Astrocyte (in vitro differentiated cells and primary cell): ENCODE results near the gene TSFM.

ENCODE experiments used
- CTCF ChIP-seq: IDR thresholded peaks from 2 replicates; pipeline ENCODE4 v1.5.1; 2011; ENCODE audit warnings: low read depth, mild to moderate bottlenecking, inconsistent platforms, low read length, moderate library complexity; ENCODE audit not compliant: insufficient read depth
- EZH2 ChIP-seq: IDR thresholded peaks from 2 replicates; pipeline ENCODE4 v1.6.1; 2012; ENCODE audit warnings: mild to moderate bottlenecking, low read length, inconsistent platforms; ENCODE audit not compliant: insufficient read depth

GRCh38 chr12:57776247-57776587 is 6.4 kb upstream of the TSFM start:
- TF ChIP-seq EZH2: no peak
- no peak for TF ChIP-seq CTCF
